ENCODE measurements around the gene ZNF789.
"Not testable (repeated sequence)": the region's sequence is repeated elsewhere in the genome, so short reads cannot be mapped to it uniquely, and the experiment has no call there.

The ZNF789 gene

DNA sequence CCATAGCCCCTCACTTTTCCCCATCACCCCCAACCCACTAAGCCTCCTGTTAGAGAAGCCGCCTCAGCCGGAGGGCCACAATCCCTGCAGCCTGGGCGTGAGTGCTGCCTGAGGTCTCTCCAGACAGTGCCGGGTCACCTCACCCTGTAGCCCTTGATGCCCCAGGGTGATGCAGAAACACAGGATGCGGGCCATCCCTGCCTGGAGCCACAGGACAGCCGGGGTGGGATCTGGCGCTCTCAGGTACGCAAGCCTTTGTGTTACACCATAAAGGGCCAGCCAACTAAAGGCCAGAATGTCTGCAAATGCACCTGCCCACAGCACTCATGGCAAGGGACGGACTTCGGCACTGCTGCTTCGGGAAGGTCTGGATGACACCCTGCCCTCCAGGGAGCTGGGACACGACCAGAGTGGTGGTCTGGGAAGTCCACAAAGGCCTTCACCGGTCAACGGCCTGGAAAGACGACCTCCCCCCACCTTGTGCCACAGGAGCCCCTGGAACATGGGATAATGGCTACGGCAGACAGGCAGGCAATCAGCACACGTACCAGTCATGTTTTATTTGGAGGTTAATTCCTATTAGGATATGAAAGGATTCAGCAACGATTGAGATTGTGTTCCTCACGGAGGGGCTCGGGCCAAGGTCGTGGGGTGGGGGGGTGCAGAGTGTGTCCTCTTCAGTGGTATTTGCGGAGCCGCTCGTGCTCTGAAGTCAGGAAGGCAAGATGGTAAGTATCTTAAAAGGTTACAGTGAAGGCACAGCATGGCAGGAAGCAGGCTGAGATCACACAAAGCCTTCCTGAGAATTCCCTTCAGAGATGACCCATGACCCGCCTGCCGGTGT is 14.8 kb upstream of the ZNF789 start:
- DNase-seq (ENCODE audit: low read depth in 2 of 2) = no peak

DNA sequence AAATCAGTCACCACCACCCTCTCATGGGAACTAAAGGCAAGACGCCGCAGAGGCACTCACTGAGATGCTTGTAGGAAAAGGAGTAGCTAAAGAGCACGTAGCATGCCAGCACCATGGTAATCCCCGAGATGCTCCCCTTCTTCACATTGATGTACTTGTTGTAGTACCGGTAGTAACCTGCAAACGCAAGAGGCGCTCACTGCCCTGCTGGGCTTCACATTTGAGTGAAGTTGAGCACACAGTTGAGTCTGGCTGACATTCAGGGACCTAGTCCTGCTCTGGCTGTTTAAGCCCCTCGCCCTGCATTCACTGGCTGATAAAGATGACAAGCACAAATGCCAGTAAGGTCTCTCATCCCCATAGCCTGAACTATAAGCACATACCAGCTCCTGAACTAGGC is 13.6 kb upstream of the ZNF789 start:
- DNase-seq (ENCODE audit: low read depth in 2 of 2) = no peak

DNA sequence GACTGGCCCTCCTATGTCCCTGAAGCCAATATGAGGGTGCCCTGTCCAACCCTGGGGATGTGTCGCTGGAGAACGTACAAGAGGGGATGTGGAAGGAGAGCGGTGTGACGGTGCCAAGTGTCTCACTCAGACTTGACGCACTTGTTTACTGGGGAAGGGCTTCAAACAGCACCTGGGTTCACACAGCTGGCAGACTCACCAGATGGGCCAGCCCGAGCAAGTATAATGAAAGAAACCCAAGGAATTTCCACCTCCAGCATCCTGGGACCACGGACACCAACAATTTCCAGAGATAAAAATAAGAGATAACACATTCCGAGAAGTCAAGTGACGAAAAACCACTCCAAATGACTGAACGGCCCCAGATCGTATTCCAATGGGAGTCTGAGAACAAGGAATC is 12.0 kb upstream of the ZNF789 start:
- DNase-seq (ENCODE audit: low read depth in 2 of 2) = no peak

DNA sequence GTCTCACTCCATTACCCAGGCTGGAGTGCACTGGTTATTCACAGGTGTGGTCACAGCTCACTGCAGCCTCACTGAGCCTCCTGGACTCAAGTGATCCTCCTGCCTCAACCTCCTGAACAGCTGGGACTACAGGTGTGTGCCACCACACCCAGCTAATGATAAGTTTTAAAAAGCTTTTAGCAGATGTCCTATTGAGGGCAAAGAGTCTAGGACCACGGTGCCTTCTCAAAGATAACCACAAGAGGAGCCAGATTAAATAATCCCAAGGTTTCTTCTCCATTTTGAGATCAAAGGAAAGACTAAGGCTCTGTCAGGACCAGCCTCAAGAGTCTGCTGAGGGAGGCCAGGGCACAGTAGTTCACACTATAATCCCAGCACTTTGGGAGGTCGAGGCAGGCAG is 11.5 kb upstream of the ZNF789 start:
- DNase-seq (ENCODE audit: low read depth in 2 of 2) = no peak

DNA sequence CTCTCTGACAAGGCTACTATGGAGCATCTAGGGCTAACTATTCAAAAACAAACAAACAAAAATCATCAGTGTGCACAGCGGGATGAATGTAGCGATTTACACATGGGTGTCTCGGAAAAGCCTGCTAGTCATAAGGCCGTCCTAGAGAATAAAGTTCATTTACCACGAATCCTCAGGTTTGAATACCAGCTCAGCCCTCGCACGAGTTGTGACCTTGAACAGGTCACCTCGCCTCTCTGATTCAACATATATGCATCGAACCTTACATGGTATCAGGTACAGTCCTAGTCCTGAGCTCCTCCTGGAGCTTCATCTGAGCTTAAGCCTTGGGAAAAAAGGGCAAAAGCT is 7.3 kb upstream of the ZNF789 start:
- DNase-seq (ENCODE audit: low read depth in 2 of 2) = no peak

DNA sequence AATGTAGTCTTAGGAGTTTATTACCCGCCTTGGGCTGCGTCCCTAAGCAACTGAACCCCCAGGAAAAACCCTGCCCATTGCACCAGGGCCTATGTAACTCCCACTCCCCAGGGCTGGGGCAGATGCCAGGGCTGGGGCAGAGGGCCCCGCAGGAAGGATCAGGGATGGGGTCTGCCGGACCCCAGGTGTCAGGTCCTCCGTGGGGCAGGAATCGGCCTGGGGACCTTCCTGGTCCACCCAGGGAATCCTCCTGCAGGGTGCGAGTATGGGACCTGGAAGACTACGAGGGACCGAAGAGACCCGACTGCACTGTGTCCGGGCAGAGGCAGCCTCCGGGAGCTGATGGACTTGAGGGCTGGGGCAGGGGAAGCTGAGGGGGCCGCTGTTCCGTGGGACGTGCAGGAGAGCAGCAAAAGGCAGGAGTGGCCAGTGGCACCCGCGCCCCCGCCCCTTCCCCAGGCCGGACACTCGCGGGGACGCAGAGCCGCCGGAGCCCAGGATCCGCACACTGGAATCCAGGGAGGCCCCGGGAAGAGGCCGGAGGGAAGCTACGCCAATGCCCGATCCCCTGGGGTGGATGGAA is 4.3 kb upstream of the ZNF789 start:
- DNase-seq (ENCODE audit: low read depth in 2 of 2) = no peak

DNA sequence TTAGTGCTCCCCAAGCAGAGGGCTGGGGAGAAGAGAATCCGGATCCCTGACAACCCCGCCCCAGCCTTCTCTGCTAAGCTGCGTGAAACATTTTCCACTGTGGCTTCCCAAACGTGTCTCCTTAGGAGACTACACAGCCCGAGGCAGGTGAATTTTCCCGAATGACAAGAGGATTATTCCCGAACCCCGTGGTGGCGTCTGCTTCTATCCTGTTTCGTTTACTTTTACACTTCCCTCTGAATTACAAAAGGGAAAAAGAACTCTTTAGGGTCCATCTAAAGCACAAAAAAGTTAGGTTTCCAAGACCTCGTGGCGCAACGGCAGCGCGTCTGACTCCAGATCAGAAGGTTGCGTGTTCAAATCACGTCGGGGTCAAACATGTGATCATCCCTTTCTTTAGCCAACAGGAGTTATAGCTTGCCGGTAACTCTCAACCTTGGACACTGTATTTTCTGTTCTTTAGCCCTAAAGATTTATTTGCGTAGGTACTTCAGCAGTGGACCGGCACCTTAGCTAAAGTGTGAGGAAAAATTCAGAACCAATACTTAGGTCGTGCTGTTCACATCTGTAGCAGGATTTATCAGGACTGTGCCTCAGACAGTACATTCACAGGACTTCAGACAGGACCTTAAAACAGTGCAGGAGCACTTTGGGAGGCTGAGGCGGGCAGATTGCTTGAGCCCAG is 3.2 kb upstream of the ZNF789 start:
- DNase-seq (ENCODE audit: low read depth in 2 of 2) = no peak

DNA sequence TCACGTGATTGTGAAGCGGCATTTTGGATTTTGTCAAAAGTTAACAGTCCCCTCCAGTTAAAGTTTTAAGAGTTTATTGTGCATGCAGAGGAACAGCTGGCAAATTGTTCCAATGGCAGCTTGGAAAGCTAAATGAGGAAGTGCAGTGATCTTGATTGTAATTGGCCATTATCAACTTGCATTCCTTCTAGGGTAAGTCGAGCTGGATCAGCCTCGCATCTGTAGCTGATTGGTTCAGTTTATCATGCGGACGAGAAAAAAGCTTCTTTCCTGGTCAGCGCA is 566 bp downstream of the ZNF789 start:
- DNase-seq (ENCODE audit: low read depth in 2 of 2) = peak; percentile 29 to 33

DNA sequence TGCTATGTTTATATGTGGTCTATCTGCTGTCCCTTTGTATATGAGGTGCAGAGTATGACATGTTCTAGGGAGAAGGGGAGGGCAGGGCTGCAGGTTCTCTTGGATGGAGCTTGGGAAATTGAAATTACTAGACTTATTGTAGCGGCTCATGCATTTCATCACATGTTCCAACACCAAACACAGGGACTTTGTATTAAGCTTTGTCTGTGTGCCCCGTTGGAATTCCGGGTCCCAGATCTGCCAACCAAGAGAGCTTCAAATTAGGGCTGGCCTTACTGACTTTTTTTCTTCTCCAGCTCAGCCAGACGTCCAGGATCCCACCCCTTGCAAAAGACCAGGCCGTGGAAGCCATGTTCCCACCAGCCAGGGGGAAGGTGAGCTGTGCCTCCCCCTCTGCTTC is 3.4 kb downstream of the ZNF789 start:
- DNase-seq (ENCODE audit: low read depth in 2 of 2) = no peak

DNA sequence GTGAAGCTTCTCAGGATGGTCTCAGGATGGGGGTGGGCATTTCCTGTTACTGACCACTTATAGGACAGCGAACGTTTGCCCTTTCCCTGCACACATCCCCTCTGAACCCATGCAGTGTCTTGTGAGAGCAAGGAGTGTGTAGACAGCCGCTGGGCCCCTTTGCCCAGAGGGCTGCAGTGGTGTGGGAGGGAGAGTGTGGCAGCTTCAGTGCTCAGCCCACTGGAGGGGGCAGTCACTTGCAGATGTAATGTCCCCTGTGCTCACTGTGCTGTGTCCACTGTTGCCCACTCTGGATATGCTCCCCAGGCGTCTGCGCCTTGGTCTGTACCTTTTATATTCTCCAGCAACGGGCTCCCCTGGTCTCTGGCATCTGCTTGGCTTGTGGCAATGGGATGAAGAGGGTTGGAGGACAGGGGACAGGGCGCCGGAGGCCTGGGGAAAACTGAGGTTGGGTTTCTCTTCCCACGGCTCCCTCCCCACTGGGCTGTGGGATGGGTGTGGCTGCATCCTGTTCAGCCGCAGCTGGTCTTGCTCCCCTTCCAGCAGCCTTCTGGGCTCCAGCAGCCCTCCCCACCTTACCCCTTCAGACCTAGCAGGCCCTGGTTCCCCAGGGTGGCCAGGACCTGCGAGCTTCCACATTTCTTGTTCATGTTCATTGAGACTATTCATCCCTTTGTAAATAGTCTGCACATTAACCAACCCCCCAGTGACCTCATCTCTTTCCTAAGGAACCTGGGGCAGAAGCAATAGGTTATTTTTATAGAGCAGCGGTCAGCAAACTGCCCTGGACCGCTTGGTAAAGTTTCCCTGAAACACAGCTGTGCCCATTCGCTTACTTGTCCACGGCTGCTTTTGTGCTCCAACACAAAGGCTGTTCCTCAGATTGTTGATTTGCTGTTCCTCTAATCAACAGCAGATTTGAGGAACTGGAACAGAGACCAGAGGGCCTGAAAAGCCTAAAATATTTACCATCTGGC is 6.1 kb downstream of the ZNF789 start:
- DNase-seq (ENCODE audit: low read depth in 2 of 2) = no peak

DNA sequence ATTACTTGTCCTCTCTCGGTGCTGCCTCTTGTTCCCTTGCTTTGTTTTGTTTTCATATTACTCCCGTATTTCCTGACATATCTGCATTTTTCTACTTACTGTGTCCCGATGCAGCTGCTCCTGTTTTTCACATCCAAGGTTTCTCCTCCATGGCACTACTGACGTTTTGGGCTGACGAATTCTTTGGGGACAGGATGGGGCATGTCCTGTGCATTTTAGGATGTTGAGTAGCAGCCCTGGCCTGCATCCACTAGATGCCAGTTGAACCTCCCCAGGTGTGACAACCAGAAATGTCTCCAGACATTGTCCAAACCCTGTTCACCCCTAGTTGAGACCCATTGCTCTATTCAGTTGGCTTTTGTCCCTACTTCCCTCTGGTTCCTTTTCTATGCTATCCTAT is 12.4 kb downstream of the ZNF789 start:
- no peak for DNase-seq (ENCODE audit: low read depth in 2 of 2)

DNA sequence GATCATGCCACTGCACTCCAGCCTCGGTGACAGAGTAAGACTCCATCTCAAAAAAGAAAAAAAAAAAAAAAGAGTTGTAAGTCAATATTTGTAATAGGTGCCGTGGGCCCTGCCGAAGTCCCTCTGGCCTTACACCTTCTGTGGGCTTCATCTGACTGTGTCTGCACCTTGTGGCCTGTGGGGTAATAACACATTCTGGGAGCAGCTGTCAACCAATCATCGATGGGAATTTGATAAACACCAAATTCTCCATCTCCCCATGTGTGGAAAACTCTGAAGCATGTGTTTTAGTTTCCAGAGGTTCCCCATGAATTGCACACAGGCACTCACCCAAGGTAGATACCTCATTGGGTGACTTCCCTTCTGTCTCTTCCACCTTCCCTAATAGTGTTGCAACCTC is 16.5 kb downstream of the ZNF789 start:
- no peak for DNase-seq (ENCODE audit: low read depth in 2 of 2)

DNA sequence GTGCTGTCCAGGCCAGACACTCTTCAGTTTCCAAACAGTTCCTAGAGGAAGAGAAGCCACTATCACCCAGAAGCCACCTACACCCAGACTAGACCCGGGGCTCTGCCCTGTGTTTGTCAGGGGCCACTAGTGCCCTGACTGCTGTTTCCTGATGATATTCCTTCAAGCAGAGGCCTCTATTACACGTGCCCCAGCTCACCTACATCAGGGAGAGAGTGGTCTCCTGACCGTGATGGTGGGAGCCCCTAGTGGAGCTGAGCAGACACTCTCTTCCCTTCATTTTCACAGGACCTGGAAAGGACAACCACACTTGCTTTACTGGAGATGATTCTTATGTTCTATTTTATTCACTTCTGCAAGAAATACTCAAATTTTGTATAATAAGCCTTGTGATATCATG is 18.2 kb downstream of the ZNF789 start:
- no peak for DNase-seq (ENCODE audit: low read depth in 2 of 2)

DNA sequence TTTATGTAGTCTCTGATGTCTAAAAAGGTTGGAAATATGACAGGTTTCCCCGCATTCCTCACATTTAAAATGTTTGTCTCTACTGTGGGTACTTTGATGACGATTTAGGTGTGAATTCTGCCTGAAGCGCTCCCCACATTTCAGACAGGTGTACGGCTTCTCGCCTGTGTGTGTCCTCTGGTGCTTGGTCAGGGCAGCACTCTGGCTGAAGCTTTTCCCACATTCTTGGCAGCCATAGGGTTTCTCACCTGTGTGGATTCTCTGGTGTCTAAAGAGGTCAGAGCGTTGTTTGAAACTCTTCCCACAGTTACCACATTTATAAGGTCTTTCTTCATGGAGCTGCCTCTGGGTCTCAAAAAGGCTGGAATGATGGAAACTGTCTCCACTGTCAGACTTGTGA is 21.1 kb downstream of the ZNF789 start:
- no peak for DNase-seq (ENCODE audit: low read depth in 2 of 2)

DNA sequence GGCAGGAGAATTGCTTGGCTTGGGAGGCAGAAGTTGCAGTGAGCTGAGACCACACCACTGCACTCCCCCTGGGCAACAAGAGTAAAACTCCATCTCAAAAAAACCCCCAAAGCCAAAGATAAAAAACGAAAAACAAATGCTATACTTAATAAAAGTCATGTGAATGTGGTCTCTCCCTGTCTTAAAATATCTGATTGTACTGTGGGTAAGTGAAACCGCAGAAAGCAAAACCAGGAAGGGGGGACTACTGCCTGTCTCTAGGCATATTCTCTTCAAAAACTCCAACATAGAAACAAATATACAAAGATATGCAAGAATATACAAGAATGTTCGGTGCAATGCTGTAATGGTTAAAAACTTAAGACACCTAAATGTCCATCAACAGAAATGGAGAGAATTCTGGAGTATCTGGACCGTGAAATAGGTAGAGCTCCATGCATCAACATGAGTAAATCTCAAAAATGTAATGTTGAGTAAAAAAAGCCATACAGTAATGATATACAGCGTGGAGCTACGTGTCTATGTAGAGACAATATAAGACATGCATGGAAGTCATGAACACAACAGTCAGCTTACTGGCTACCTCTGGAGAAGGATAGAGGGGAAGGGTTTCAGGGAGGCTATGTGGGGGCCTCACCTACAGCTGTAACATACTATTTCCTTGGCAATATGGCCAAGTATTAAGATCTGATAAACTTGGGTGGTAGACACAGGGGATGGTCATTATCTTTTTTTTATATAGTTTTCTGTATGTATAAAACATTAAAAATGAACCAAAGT is 25.3 kb downstream of the ZNF789 start:
- no peak for DNase-seq (ENCODE audit: low read depth in 2 of 2)

DNA sequence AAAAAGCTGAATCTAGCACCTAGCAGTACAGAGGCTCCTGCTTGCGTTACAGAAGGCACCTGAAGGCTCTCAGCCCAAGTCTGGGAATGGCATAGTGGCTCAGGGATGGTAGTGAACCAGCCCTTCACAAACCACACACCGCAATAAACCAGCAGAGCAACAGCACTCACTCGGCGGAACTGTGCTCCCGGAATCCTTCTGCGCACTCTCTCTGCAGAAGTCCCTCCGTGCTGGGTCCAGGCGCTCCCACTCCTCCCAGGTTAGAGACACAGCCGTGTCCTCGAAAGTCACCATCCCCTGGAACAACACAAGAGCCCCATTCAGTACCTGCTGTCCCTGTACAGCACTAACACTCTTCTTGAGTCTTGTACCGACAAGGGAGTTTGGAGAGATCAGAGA is 25.9 kb downstream of the ZNF789 start:
- DNase-seq (ENCODE audit: low read depth in 2 of 2) = no peak

DNA sequence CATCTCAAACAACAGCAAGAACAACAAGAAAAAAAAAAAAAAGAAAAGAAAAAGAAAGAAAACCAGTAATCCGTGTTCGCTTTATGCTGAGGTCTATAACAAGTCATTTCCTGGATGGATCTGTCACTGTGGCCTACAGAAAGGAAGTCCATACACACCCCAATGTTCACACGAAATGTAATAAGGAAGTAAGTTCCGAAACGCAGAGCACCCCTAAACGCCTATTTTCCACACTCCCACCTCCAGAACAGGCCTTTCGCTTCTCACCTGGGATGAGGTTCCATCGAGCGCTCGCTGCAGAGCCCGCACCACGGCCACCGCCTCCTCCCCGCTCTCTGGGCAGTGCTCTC is 26.7 kb downstream of the ZNF789 start:
- no peak for DNase-seq (ENCODE audit: low read depth in 2 of 2)

DNA sequence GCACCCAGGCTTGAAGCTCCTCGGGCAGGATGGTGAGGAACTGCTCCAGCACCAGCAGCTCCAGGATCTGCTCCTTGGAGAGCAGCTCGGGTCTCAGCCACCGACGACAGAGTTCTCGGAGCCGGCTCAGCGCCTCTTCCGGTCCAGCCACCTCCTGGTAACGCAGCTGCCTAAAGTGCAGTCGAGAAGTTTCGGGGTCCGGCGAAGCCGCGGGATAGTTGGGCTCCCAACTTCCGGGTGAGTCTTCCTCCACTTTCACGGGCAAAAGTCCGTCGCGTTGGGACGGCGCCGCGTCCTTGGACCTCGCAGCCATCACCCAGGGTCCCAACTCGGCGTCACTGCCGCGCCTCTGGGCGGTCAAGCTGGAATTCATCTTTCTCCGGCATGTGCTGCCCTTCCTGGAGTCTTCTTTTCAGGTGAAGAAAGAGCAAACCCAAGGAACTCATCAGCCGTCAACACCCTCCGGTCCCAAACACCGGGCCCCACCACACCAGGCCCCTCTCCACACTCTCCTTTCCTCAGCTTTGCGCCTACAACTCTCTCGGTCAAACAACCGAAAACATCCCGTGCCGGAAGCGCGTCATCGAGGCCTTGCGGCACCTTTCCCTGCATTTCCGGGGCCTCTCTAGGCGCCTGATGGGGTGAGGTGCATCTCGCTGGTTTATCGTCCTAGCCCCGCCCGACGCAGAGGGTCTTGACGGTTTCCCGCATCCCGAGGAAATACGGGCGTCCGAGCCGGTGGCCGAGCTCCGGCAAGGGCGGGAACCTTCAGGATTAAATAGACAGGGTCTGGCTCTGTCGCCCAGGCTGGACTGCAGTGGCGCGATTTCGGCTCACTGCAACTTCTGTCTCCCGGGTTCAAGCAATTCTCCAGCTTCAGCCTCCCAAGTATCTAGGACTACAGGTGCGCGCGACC is 27.3 kb downstream of the ZNF789 start, which contains the start of gene ZNF394:
TSS of gene ZNF394 (minus strand) at position 561 of the 916 bp plus-strand sequence. CDS start at position 373, 188 bp downstream.
- DNase-seq (ENCODE audit: low read depth in 2 of 2) = peak; percentile 78 to 82

DNA sequence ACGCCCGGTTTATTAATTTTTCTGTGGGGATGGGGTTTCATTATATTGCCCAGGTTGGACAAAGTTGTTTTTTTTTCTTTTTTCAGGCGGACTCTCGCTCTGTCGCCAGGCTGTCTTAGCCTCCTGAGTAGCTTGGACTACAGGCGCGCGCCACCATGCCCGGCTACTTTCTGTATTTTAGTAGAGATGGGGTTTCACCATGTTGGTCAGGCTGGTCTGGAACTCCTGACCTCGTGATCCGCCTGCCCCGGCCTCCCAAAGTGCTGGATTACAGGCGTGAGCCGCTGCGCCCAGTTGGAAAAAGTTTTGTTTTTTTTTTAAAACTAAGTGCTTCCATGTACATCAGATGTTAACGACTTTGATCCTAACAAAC is 27.9 kb downstream of the ZNF789 start:
- DNase-seq (ENCODE audit: low read depth in 2 of 2) = no peak

DNA sequence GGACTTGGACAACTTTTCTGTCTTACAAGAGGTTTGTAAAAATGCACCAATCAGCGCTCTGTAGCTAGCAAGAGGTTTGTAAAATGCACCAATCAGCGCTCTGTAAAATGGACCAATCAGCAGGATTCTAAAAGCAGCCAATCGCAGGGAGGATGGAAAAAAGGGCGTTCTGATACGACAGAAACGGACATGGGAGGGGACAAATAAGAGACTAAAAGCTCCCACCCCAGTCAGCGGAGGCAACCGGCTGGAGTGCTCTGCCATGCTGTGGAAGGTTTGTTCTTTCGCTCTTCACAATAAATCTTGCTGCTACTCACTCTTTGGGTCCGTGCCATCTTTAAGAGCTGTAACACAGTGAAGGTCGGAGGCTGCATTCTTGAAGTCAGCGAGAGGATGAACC is 28.5 kb downstream of the ZNF789 start:
- not testable (repeated sequence) for DNase-seq (ENCODE audit: low read depth in 2 of 2)

DNA sequence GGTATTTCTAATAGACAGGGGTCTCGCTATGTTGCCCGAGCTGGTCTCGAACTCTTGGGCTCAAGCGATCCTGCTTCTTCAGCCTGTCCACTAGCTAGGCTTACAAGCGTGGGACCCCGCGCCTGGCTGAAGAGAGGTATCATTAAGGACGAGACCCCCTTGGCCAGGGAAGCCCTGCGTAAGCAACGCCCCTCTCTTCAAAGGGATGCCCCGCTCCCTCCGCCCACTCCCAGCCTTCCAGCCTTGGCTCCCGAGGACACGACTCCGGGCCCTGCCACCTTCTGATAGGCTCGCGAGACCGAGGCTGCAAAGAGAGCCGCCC is 31.6 kb downstream of the ZNF789 start:
- no peak for DNase-seq (ENCODE audit: low read depth in 2 of 2)
